AG04450 (cell line): ENCODE data around the gene RACK1. TPM values are rescaled to one million over a fixed set of nuclear protein-coding genes. Genes with fewer than 3 reads are reported as not detected.

Experiments used
- CTCF ChIA-PET: fragments of 300-600, 350-600 bp; formaldehyde crosslinking; extraction: SDS; loops from one replicate; lab custom pipeline; 2022; ENCODE audit warnings: antibody characterized with exemption, inconsistent platforms; lab: Charles Lee
- POLR2A ChIA-PET: fragments of 350-600 bp; formaldehyde crosslinking; extraction: SDS; loops from one replicate; lab custom pipeline; 2021; ENCODE audit warnings: antibody characterized with exemption, inconsistent platforms; lab: Yijun Ruan, JAX
- DNase-seq: peaks from one replicate; pipeline ENCODE4 v3.0.0-alpha.2; 2011; ENCODE audit warnings: low read depth, low spot score
- H3K27ac ChIP-seq: one replicate; pipeline ENCODE4 v1.5.1; 2012; ENCODE audit warnings: low read depth, low read length, control low read depth
- H3K27me3 ChIP-seq: one replicate; pipeline ENCODE4 v1.6.0; 2012; ENCODE audit warnings: low read length; ENCODE audit not compliant: control insufficient read depth, insufficient read depth
- H3K4me3 ChIP-seq: 2 replicates; pipeline ENCODE4 v1.5.1; 2011; ENCODE audit warnings: mild to moderate bottlenecking, low read depth, low read length, control low read depth
- H3K9me3 ChIP-seq: 2 replicates; pipeline ENCODE4 v1.5.1; 2012; ENCODE audit warnings: low read length; ENCODE audit not compliant: control insufficient read depth, insufficient read depth
- CTCF ChIP-seq: IDR thresholded peaks from 2 replicates; pipeline ENCODE4 v1.5.1; 2011; ENCODE audit warnings: low read depth, low read length, control low read depth, inconsistent platforms
- polyA plus RNA-seq: library from polyadenylated mRNA; depleted of rRNA; stranded (reverse); fragments of >200 nt; gene quantifications from 2 replicates; pipeline ENCODE4 v1.2.3, GENCODE V29; 2011

Gene RACK1
- polyA plus RNA-seq, 1 experiment: 4,422 TPM

DNA sequence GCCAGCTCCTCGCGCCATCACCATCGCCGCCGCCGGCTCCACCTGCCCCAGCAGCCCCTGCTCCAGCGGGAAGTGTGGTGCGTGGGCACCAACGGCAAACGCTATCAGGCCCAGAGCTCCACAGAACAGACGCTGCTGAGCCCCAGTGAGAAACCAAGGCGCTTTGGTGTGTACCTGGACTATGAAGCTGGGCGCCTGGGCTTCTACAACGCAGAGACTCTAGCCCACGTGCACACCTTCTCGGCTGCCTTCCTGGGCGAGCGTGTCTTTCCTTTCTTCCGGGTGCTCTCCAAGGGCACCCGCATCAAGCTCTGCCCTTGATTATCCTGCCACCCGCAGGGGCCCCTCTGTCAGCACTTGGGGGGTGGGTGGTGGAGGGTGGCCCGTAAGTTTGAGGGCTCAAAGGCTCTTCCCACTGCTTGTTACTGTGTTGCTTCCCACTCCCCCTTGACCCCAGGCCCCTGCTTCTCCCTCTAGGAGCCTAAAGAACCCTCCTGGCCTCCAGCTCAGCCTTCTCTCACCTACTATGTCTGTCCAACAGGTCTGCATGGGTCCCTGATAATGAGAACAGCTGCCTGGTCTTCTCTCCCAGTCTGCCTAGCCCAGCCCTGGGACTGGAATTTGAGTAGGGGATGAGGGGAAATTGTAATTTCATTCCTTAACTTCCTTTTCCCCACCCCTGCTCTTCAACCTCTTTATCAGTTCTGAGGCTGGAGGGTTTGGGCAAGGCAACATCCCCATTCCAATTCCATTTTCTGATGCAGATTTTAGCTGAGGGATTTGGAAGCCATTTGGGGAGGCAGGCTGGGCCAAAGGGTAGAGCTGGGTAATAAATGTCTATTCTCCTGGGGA is 9.0 kb downstream of the RACK1 start:
- Histone ChIP-seq H3K27ac (peak overlapping the region; percentile 47), H3K9me3 (no peaks in the 10 kb centered on the region), H3K4me3 (no peak overlapping the region), H3K27me3 (no peaks in the 10 kb centered on the region)
- POLR2A ChIA-PET: interaction anchor here (1.2 to 2.8 kb wide), 3 partner anchors 9 to 27 kb away, joined by 3 to 15 read pairs (median 7); partner anchors contain the start of genes RACK1 and TRIM41
- no peak for TF ChIP-seq CTCF
- CTCF ChIA-PET: no interaction called here
- DNase-seq: no peak

GRCh38 chr5:181233801-181234454 is 9.8 kb downstream of the RACK1 start:
- no peak for DNase-seq
- H3K27ac ChIP-seq: no peak overlapping the region
- H3K9me3 ChIP-seq: no peaks in the 10 kb centered on the region
- no peaks in the 10 kb centered on the region for H3K27me3 ChIP-seq
- no peak for TF ChIP-seq CTCF
- H3K4me3 ChIP-seq: no peak overlapping the region
- ChIA-PET POLR2A (interaction anchor here (2.8 kb wide), 1 partner anchor 10 kb away, joined by 15 read pairs; the partner anchor contains the start of gene TRIM41), CTCF (no interaction called here)

DNA sequence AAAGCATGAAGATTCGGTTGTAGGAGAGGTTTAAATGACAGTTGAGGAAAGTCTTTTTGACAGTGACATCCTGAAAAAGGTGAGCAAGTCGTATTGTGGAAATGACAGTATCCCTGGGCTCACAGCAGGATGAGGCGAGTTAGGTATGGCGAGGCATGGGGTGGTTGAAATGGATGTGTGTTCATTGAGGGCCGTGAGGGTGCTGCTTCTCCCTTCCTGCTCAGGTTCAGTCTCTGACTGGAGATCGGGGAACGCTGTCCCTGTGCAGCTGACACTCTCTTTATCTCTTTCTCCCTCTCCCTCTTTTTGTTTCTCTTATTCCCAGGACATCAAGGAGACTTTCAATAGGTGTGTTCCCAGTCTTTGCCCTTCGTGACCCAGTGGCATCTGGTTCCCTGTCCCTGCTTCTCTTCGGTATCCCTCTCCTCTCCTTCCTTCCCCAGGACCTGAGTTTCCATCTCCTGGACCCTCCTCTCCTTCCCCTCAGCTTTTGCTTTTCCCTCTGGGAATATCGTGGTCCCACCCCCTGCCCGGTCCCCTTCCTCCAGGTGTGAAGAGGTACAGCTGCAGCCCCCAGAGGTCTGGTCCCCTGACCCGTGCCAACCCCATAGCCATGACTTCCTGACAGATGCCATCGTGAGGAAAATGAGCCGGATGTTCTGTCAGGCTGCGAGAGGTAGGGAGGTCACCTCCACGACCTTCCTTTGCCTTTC is 10.5 kb downstream of the RACK1 start:
- TF ChIP-seq CTCF: no peak
- Histone ChIP-seq H3K27ac (no peak overlapping the region), H3K9me3 (no peaks in the 10 kb centered on the region), H3K4me3 (no peak overlapping the region), H3K27me3 (no peaks in the 10 kb centered on the region)
- ChIA-PET POLR2A (interaction anchor here (0.6 to 2.8 kb wide), 2 partner anchors 9 to 45 kb away, joined by 6 to 15 read pairs; partner anchors contain the start of gene TRIM41), CTCF (no interaction called here)
- no peak for DNase-seq

DNA sequence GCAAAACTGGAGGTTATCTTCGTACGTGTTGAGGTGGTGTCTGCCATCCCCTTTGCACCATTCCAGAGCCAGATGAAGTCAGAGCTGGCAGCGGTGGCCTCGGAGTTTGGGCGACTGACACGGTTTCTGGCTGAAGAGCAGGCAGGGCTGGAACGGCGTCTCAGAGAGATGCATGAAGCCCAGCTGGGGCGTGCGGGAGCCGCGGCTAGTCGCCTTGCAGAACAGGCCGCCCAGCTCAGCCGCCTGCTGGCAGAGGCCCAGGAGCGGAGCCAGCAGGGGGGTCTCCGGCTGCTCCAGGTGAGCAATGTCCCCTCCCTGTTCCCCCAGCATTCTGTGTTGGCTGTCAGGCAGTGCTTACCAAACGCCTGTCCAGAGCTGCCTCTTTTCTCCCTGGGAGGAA is 11.1 kb downstream of the RACK1 start:
- ChIA-PET CTCF (no interaction called here), POLR2A (interaction anchor here (0.6 to 0.8 kb wide), 2 partner anchors 9 to 44 kb away, joined by 4 to 6 read pairs; partner anchors contain the start of gene TRIM41)
- no peak for DNase-seq
- no peak overlapping the region for H3K27ac ChIP-seq
- H3K9me3 ChIP-seq: no peaks in the 10 kb centered on the region
- no peak for TF ChIP-seq CTCF
- H3K27me3 ChIP-seq: no peaks in the 10 kb centered on the region
- H3K4me3 ChIP-seq: no peak overlapping the region
